Sigmoid colon (tissue), 7 donors: ENCODE data around the gene CTNNAL1. TPM values are rescaled to one million over a fixed set of nuclear protein-coding genes. Genes with fewer than 3 reads are reported as not detected.

Experiments used
- DNase-seq: peaks from one replicate; pipeline ENCODE4 v3.0.0-alpha.2; 2019
- H3K27ac ChIP-seq, 4 donors: fragments of 200-600 bp; sonication (generic); one replicate each; pipeline ENCODE4 v1.5.1; 2016 to 2019; ENCODE audit warnings: mild to moderate bottlenecking in 1 of 4
- H3K27me3 ChIP-seq, 3 donors: fragments of 200-600 bp; sonication (generic); one replicate each; pipeline ENCODE4 v1.5.1; 2019; ENCODE audit warnings: mild to moderate bottlenecking in 1 of 3
- H3K36me3 ChIP-seq, 4 donors: fragments of 200-600 bp; sonication (generic); one replicate each; pipeline ENCODE4 v1.5.1; 2016 to 2019
- H3K4me1 ChIP-seq, 4 donors: fragments of 200-600 bp; sonication (generic); one replicate each; pipeline ENCODE4 v1.5.1; 2017 to 2019
- H3K4me3 ChIP-seq, 4 donors: fragments of 200-600 bp; sonication (generic); one replicate each; pipeline ENCODE4 v1.5.1; 2017 to 2019; ENCODE audit warnings: mild to moderate bottlenecking in 2 of 4, moderate library complexity in 1 of 4
- H3K9me3 ChIP-seq, 4 donors: fragments of 200-600 bp in 3 of 4; sonication (generic) in 3 of 4; one replicate each; pipeline versions ENCODE4 v1.5.1 to v1.6.1; 2013 to 2019
- CTCF ChIP-seq, 4 experiments: fragments of 450-650 bp in 3 of 4; fragments of 200-600 bp in 1 of 4; IDR thresholded peaks; one replicate each; pipeline ENCODE4 v1.5.1; 2016 to 2019; ENCODE audit warnings: antibody characterized with exemption in 4 of 4, mild to moderate bottlenecking in 3 of 4, moderate library complexity in 2 of 4
- EP300 ChIP-seq, 4 donors: sonication (generic); formaldehyde crosslinking; IDR thresholded peaks; one replicate each; pipeline ENCODE4 v1.6.1; 2017; ENCODE audit warnings: antibody characterized with exemption in 4 of 4
- POLR2A ChIP-seq, 2 donors: fragments of 450-650 bp; IDR thresholded peaks; one replicate each; pipeline ENCODE4 v1.6.1; 2016; ENCODE audit warnings: antibody characterized with exemption in 2 of 2, mild to moderate bottlenecking in 2 of 2, moderate library complexity in 2 of 2
- POLR2AphosphoS5 ChIP-seq, 4 donors: sonication (generic); formaldehyde crosslinking; IDR thresholded peaks; one replicate each; pipeline ENCODE4 v1.6.1; 2017; ENCODE audit warnings: antibody characterized with exemption in 4 of 4
- WGBS, 2 donors: extraction: QIAGEN DNeasy Blood & Tissue Kit; methylation state at CpG; one replicate each; pipeline ENCODE4 v1.1.7; 2013; 5-methylcytosine and 5-hydroxymethylcytosine counted together
- intact Hi-C: fragments of 100-400 bp; cut with DNase I; formaldehyde crosslinking; loops from one replicate; pipeline ENCODE4 v1.15.1; 2023
- polyA plus RNA-seq, 3 donors: library from polyadenylated mRNA; stranded (reverse); fragments of 200-250 nt; gene quantifications; one replicate each; pipeline ENCODE4 v1.2.3, GENCODE V29; 2013
- total RNA-seq, 4 donors: library from RNA; depleted of rRNA; stranded (reverse); fragments of >200 nt; gene quantifications; one replicate each; pipeline ENCODE4 v1.1.0, GENCODE V29; 2016
- donor health status: healthy with polysubstance abuse.
- donor health status: Bipolar disorder and iron deficiency.
- donor health status: healthy.

CTNNAL1 gene
- total and polyA plus RNA-seq, 7 donors = 18.7 to 56.8 (median 36.4) TPM

- no peak for TF ChIP-seq EP300 (IDR thresholded peaks at IDR 0.05)
- no peak for TF ChIP-seq POLR2A (IDR thresholded peaks at IDR 0.05)
- no peak for TF ChIP-seq CTCF (IDR thresholded peaks at IDR 0.05)
- no peak for TF ChIP-seq POLR2AphosphoS5 (IDR thresholded peaks at IDR 0.05)
- H3K4me1 ChIP-seq = peaks cover 0 to 28% (median 15%) of the 10 kb centered on the region in 4 donors
- intact Hi-C loops = no loop called here
- H3K27me3 ChIP-seq = no peaks in the 10 kb centered on the region
- peaks cover 0 to 2% (median 0%) of the 10 kb centered on the region in 4 donors for H3K9me3 ChIP-seq
- WGBS, 2 donors = 65 to 95% methylated on average over 4 of the region's 4 CpGs
- peaks cover 0 to 63% (median 3%) of the 10 kb centered on the region in 4 donors for H3K36me3 ChIP-seq
- H3K27ac ChIP-seq = no peak overlapping the region
- H3K4me3 ChIP-seq = no peak overlapping the region
- DNase-seq = no peak
These were observed 24.8 kb upstream of the CTNNAL1 start for GRCh38 chr9:109037946-109038715.

- Histone ChIP-seq H3K36me3 (peaks cover 0 to 61% (median 6%) of the 10 kb centered on the region in 4 donors), H3K4me3 (no peak overlapping the region), H3K27me3 (no peaks in the 10 kb centered on the region), H3K9me3 (no peaks in the 10 kb centered on the region), H3K27ac (peak overlapping the region in 3 of 4 donors; percentile 31 to 56 (median 44)), H3K4me1 (peaks cover 0 to 28% (median 15%) of the 10 kb centered on the region in 4 donors)
- WGBS, 2 donors = 90 to 92% methylated on average over 6 of the region's 6 CpGs
- TF ChIP-seq POLR2AphosphoS5 (IDR thresholded peaks at IDR 0.05) = no peak
- TF ChIP-seq POLR2A (IDR thresholded peaks at IDR 0.05) = no peak
- TF ChIP-seq CTCF (IDR thresholded peaks at IDR 0.05) = no peak
- no peak for DNase-seq
- intact Hi-C loops = no loop called here
These were observed 23.7 kb upstream of the CTNNAL1 start for GRCh38 chr9:109036744-109037680.

GRCh38 chr9:109035684-109036423 is 22.6 kb upstream of the CTNNAL1 start:
- peak overlapping the region in 3 of 4 donors; percentile 31 to 56 (median 44) for H3K27ac ChIP-seq
- H3K36me3 ChIP-seq = peaks cover 0 to 65% (median 6%) of the 10 kb centered on the region in 4 donors
- no peaks in the 10 kb centered on the region for H3K27me3 ChIP-seq

GRCh38 chr9:109033941-109034700 is 20.8 kb upstream of the CTNNAL1 start:
- H3K9me3 ChIP-seq = no peaks in the 10 kb centered on the region
- intact Hi-C loops = no loop called here
- no peaks in the 10 kb centered on the region for H3K27me3 ChIP-seq
- no peak for TF ChIP-seq CTCF (IDR thresholded peaks at IDR 0.05)
- H3K4me1 ChIP-seq = peaks cover 0 to 28% (median 15%) of the 10 kb centered on the region in 4 donors
- H3K4me3 ChIP-seq = no peak overlapping the region
- DNase-seq = no peak
- peaks cover 0 to 54% (median 6%) of the 10 kb centered on the region in 4 donors for H3K36me3 ChIP-seq
- 89 to 98% methylated on average over 6 of the region's 6 CpGs for WGBS, 2 donors
- H3K27ac ChIP-seq = no peak overlapping the region

More at GRCh38 chr9:109035684-109036423, 22.6 kb upstream of the CTNNAL1 start:
- WGBS, 2 donors = 80 to 85% methylated on average over 2 of the region's 2 CpGs
- Histone ChIP-seq H3K9me3 (no peaks in the 10 kb centered on the region), H3K4me3 (no peak overlapping the region), H3K4me1 (peaks cover 0 to 28% (median 15%) of the 10 kb centered on the region in 4 donors)
- TF ChIP-seq POLR2A (IDR thresholded peaks at IDR 0.05) (no peak), EP300 (IDR thresholded peaks at IDR 0.05) (no peak), POLR2AphosphoS5 (IDR thresholded peaks at IDR 0.05) (peak in 1 of 4 donors; percentile 22)
- intact Hi-C loops = no loop called here
- no peak for DNase-seq
